ENCODE results near the gene RHOT2.

RHOT2 gene

GRCh38 chr16:627454-628239, 40.3 kb upstream of the RHOT2 start:
- TF ChIP-seq FOXK2 (IDR thresholded peaks at IDR 0.05): no peak
- no peak for TF ChIP-seq HDGF (IDR thresholded peaks at IDR 0.05; ENCODE audit: borderline replicate concordance)
- TF ChIP-seq ELF4 (IDR thresholded peaks at IDR 0.05): no peak
- ChIA-PET POLR2A (no interaction called here), CTCF (no interaction called here)
- no peak for DNase-seq (ENCODE audit: extremely low spot score)

GRCh38 chr16:628321-629061, 39.4 kb upstream of the RHOT2 start:
- CTCF ChIA-PET: no interaction called here
- DNase-seq (ENCODE audit: extremely low spot score): no peak
- TF ChIP-seq, protein P1, sequence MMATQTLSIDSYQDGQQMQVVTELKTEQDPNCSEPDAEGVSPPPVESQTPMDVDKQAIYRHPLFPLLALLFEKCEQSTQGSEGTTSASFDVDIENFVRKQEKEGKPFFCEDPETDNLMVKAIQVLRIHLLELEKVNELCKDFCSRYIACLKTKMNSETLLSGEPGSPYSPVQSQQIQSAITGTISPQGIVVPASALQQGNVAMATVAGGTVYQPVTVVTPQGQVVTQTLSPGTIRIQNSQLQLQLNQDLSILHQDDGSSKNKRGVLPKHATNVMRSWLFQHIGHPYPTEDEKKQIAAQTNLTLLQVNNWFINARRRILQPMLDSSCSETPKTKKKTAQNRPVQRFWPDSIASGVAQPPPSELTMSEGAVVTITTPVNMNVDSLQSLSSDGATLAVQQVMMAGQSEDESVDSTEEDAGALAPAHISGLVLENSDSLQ (IDR thresholded peaks at IDR 0.05): no peak
- TF ChIP-seq SP1 (IDR thresholded peaks at IDR 0.05): no peak
- no peak for TF ChIP-seq FOXA1 (IDR thresholded peaks at IDR 0.05)
- POLR2A ChIA-PET: no interaction called here

DNA sequence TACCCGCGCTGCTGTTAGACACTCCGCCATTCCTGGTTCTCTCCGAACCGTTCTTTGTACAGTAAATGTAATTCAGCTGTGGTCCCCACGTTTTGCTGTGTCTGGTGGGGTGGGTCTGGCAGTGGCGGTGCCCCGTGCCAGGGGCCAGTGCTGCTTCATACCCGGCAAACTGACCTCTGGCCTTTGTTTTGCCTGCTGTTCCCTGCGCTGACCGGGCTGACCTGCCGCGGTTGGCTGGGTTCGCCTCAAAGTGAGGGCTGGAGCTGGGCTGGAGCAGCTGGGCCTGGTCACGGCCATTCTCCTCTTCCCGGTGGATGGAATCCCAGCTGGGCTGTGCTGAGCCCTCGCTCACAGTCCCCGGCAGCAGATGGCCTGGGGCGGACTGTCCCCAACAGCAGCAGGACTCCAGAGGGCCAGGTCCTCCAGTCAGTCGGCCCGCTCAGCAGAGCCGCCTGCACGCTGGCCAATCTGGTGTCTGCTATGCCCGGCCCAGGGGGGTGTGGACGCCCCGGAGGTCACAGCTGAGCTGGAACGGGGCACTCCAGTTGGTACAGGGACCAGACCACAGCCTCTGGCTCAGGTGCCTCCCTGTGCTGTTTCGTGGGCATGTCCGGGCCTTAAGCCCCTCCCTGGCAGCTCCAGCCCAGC, 38.6 kb upstream of the RHOT2 start:
- no peak for DNase-seq (ENCODE audit: extremely low spot score)
- ChIA-PET POLR2A (no interaction called here), CTCF (no interaction called here)

GRCh38 chr16:629833-630248, 38.1 kb upstream of the RHOT2 start:
- CTCF ChIA-PET: no interaction called here
- POLR2A ChIA-PET: no interaction called here
- DNase-seq (ENCODE audit: extremely low spot score): no peak
- no peak for TF ChIP-seq SP1 (IDR thresholded peaks at IDR 0.05)
- TF ChIP-seq FOXA1 (IDR thresholded peaks at IDR 0.05): no peak
- no peak for TF ChIP-seq L3MBTL2 (conservative IDR thresholded peaks at IDR 0.05)
- TF ChIP-seq FOXM1 (IDR thresholded peaks at IDR 0.05; ENCODE audit: borderline replicate concordance): no peak
- TF ChIP-seq ZNF384 (IDR thresholded peaks at IDR 0.05): no peak
- no peak for TF ChIP-seq SUZ12 (IDR thresholded peaks at IDR 0.05)
- TF ChIP-seq BHLHE40 (IDR thresholded peaks at IDR 0.05; ENCODE audit: borderline replicate concordance): no peak
- no peak for TF ChIP-seq FOXK2 (IDR thresholded peaks at IDR 0.05)
- no peak for TF ChIP-seq NFRKB (IDR thresholded peaks at IDR 0.05)

More for the DNA sequence above, 38.6 kb upstream of the RHOT2 start:
- TF ChIP-seq ARNT (IDR thresholded peaks at IDR 0.05) (no peak), ZNF384 (IDR thresholded peaks at IDR 0.05) (no peak), SP1 (IDR thresholded peaks at IDR 0.05) (no peak), FOXA1 (IDR thresholded peaks at IDR 0.05) (no peak), L3MBTL2 (conservative IDR thresholded peaks at IDR 0.05) (no peak), BHLHE40 (IDR thresholded peaks at IDR 0.05; ENCODE audit: borderline replicate concordance) (no peak), CTBP1 (IDR thresholded peaks at IDR 0.05; ENCODE audit: borderline replicate concordance) (no peak), NFRKB (IDR thresholded peaks at IDR 0.05) (no peak), SUZ12 (IDR thresholded peaks at IDR 0.05) (no peak), ELF4 (IDR thresholded peaks at IDR 0.05) (no peak), FOXM1 (IDR thresholded peaks at IDR 0.05; ENCODE audit: borderline replicate concordance) (no peak), LEF1 (IDR thresholded peaks at IDR 0.05; ENCODE audit: borderline replicate concordance) (no peak)
- TF ChIP-seq, protein P1 (IDR thresholded peaks at IDR 0.05): no peak

GRCh38 chr16:630249-630814, 37.6 kb upstream of the RHOT2 start:
- ChIA-PET POLR2A (no interaction called here), CTCF (no interaction called here)
- no peak for TF ChIP-seq ZNF384 (IDR thresholded peaks at IDR 0.05)
- TF ChIP-seq TARDBP (IDR thresholded peaks at IDR 0.05): no peak
- no peak for TF ChIP-seq NFRKB (IDR thresholded peaks at IDR 0.05)
- no peak for TF ChIP-seq CTBP1 (IDR thresholded peaks at IDR 0.05; ENCODE audit: borderline replicate concordance)
- TF ChIP-seq FOXK2 (IDR thresholded peaks at IDR 0.05): no peak
- TF ChIP-seq L3MBTL2 (conservative IDR thresholded peaks at IDR 0.05): no peak
- TF ChIP-seq SUZ12 (IDR thresholded peaks at IDR 0.05): no peak
- TF ChIP-seq ELF4 (IDR thresholded peaks at IDR 0.05): no peak
- TF ChIP-seq ARNT (IDR thresholded peaks at IDR 0.05): no peak
- no peak for TF ChIP-seq BHLHE40 (IDR thresholded peaks at IDR 0.05; ENCODE audit: borderline replicate concordance)
- no peak for TF ChIP-seq FOXA1 (IDR thresholded peaks at IDR 0.05)
- no peak for TF ChIP-seq SP1 (IDR thresholded peaks at IDR 0.05)
- no peak for TF ChIP-seq HDGF (IDR thresholded peaks at IDR 0.05; ENCODE audit: borderline replicate concordance)
- no peak for TF ChIP-seq FOXM1 (IDR thresholded peaks at IDR 0.05; ENCODE audit: borderline replicate concordance)
- TF ChIP-seq LEF1 (IDR thresholded peaks at IDR 0.05; ENCODE audit: borderline replicate concordance): no peak
- TF ChIP-seq, protein P1 (IDR thresholded peaks at IDR 0.05): no peak
- no peak for DNase-seq (ENCODE audit: extremely low spot score)

Data from HEK293T (cell line).